Left lung (tissue), 10 donors: ENCODE results near the gene C2orf81. TPM values are rescaled to one million over a fixed set of nuclear protein-coding genes. Genes with fewer than 3 reads are reported as not detected.

ENCODE experiments used
- ATAC-seq: fragments of 200-7000 bp; cut with Tn5 transposase; one replicate; pipeline ENCODE4 v1.9.1; 2020; ENCODE audit warnings: moderate library complexity
- DNase-seq, 4 donors: peaks; one replicate each; pipeline ENCODE4 v3.0.0-alpha.2; 2013 to 2020
- H3K27ac ChIP-seq, 2 donors: fragments of 200-600 bp; sonication (generic) in 1 of 2; one replicate each; pipeline versions ENCODE4 v1.5.0 to v1.8.0; 2020 to 2021
- H3K27me3 ChIP-seq, 2 donors: fragments of 200-600 bp; sonication (generic) in 1 of 2; one replicate each; pipeline versions ENCODE4 v1.5.0 to v1.8.0; 2020 to 2021
- H3K36me3 ChIP-seq, 2 donors: fragments of 200-600 bp; sonication (generic) in 1 of 2; one replicate each; pipeline versions ENCODE4 v1.5.0 to v1.8.0; 2020 to 2021
- H3K4me1 ChIP-seq, 2 donors: fragments of 200-600 bp; one replicate each; pipeline ENCODE4 v1.8.0; 2021
- H3K4me3 ChIP-seq, 2 donors: fragments of 200-600 bp; sonication (generic) in 1 of 2; one replicate each; pipeline versions ENCODE4 v1.5.0 to v1.8.0; 2020 to 2021; ENCODE audit warnings: mild to moderate bottlenecking in 1 of 2
- H3K9me3 ChIP-seq, 2 donors: fragments of 200-600 bp; sonication (generic) in 1 of 2; one replicate each; pipeline versions ENCODE4 v1.5.0 to v1.8.0; 2020 to 2021
- CTCF ChIP-seq, 2 donors: fragments of 200-600 bp; sonication (generic) in 1 of 2; IDR thresholded peaks; one replicate each; pipeline versions ENCODE4 v1.5.0 to v1.8.0; 2021; ENCODE audit warnings: antibody characterized with exemption in 2 of 2
- intact Hi-C, 2 donors: fragments of 100-400 bp; cut with DNase I; formaldehyde crosslinking; loops; one replicate each; pipeline versions ENCODE4 v1.11.2 to v1.14.2; 2022
- polyA plus RNA-seq, 6 donors: library from polyadenylated mRNA; unstranded; fragments of 120-200 nt; gene quantifications; one replicate each; pipeline ENCODE4 v1.2.1, GENCODE V29; 2013; ENCODE audit not compliant: insufficient read length in 6 of 6
- total RNA-seq, 2 donors: library from RNA; stranded (reverse); fragmentation: NEBNext Ultra II Directional; extraction: Animal tissue kit (Norgen Biotek cat#: 25700); gene quantifications; one replicate each; pipeline ENCODE4 v1.2.1, GENCODE V29; 2021
- donor health status: DM: no; HTN: yes; CAD: no.
- donor health status: DM: no; HTN: no; CAD: no.

The C2orf81 gene
- total and polyA plus RNA-seq, 8 donors = 2.8 to 5.7 (median 5.0) TPM

GRCh38 chr2:74379851-74380789 is 41.3 kb downstream of the C2orf81 start, which contains the start of gene DCTN1:
TSS of gene DCTN1 (minus strand) at chr2:74380311. CDS start at chr2:74380037, 274 bp downstream.
- H3K9me3 ChIP-seq = no peaks in the 10 kb centered on the region
- H3K4me1 ChIP-seq = peaks cover 14 to 53% of the 10 kb centered on the region in 2 donors
- ATAC-seq (peak; percentile 80), DNase-seq (peak in 3 of 4 donors; percentile 52 to 67 (median 67))
- no peak for TF ChIP-seq CTCF (IDR thresholded peaks at IDR 0.05)
- peaks cover 0 to 30% of the 10 kb centered on the region in 2 donors for H3K36me3 ChIP-seq
- H3K27me3 ChIP-seq = no peaks in the 10 kb centered on the region
- intact Hi-C loops = no loop called here
- H3K4me3 ChIP-seq = peak within 1 kb of the TSS; percentile 12 to 26
- no peak within 1 kb of the TSS for H3K27ac ChIP-seq

DNA sequence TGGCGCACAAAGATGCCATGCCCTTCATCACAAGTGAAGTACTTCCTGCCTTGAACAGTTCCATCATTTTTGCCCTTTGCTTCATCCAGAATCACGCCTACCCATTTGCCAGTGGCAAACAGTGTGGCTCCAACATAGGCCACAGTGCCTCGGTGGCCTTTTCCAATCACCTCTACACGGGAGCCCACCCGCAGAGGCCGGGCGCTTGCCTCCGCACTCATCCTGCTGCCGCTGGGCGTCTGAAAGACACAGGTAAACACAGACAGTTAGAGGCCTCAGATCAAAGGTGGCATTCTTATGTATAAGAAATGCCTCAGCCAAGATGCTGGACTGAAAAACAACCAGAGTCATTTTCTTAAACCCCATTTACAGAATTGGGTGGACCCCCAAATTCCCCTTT is 43.4 kb downstream of the C2orf81 start:
- TF ChIP-seq CTCF (IDR thresholded peaks at IDR 0.05) = no peak
- Histone ChIP-seq H3K4me1 (peaks cover 14 to 36% of the 10 kb centered on the region in 2 donors), H3K36me3 (peaks cover 0 to 29% of the 10 kb centered on the region in 2 donors), H3K4me3 (no peak overlapping the region), H3K27ac (no peak overlapping the region), H3K9me3 (no peaks in the 10 kb centered on the region), H3K27me3 (no peaks in the 10 kb centered on the region)
- intact Hi-C loops = no loop called here
- no peak for ATAC-seq
- DNase-seq = no peak

DNA sequence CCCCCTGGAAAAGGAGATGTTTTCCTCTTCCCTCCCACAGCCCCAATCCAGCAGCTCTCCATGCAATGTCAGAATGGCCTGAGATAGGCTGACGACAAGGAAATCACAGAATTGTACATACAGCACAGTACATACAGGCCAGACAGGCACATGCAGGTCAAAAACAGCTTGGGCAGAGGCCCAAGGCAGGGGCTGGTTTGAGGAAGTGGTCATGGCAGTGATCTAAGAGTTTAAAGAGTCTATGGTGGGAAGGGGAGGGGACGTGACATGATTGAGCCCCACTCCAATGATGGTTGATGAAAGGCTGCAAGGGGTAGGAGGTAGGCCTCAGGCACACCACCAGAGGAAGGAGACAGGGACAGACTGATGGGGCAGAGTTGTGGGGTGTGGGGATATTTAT is 45.6 kb downstream of the C2orf81 start:
- peaks cover 0 to 42% of the 10 kb centered on the region in 2 donors for H3K36me3 ChIP-seq
- H3K9me3 ChIP-seq = no peaks in the 10 kb centered on the region
- no peak overlapping the region for H3K27ac ChIP-seq
- no peak overlapping the region for H3K4me3 ChIP-seq
- H3K4me1 ChIP-seq = peaks cover 8 to 22% of the 10 kb centered on the region in 2 donors
- ATAC-seq (no peak), DNase-seq (no peak)
- intact Hi-C loops = no loop called here
- TF ChIP-seq CTCF (IDR thresholded peaks at IDR 0.05) = no peak
- H3K27me3 ChIP-seq = no peaks in the 10 kb centered on the region

DNA sequence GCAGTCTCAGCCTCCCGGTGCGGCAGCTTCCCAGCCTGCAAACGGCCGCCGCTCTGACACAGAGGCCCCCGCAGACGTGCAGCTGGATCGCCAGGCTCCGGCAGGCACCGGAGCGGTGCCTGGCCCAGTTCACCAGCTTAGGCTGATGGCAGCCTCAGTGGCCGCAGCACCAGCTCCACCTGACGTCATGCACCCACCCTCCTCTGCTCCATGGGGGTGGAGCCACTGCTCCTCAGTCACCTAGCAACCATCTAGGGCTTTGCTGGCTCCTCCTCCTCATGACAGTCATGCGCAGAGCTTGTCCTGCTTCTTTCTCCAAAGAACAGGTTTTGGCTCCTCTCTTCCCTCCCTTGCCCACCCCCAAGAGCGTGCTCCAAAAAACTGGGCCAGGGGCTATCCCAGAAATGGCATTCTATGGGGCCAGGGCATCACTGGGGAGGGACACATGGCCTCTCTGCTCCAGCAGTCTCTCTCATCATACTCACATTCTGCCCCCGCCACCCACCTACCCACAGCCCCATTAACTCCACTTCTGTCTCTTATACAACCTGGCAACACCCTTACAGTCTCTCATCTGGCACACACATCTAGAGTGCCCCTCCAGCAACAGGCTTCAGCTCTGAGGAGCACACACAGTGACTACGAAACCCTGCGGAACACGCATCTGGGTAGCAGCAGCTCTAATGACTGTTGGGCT is 46.8 kb downstream of the C2orf81 start:
- intact Hi-C loops = no loop called here
- Histone ChIP-seq H3K27ac (no peak overlapping the region), H3K4me3 (no peak overlapping the region), H3K9me3 (no peaks in the 10 kb centered on the region), H3K27me3 (no peaks in the 10 kb centered on the region), H3K36me3 (peaks cover 0 to 54% of the 10 kb centered on the region in 2 donors), H3K4me1 (peaks cover 0 to 10% of the 10 kb centered on the region in 2 donors)
- ATAC-seq (peak; percentile 86), DNase-seq (peak in 3 of 4 donors; percentile 20 to 77 (median 49))
- TF ChIP-seq CTCF (IDR thresholded peaks at IDR 0.05) = no peak

GRCh38 chr2:74373985-74374384 is 47.4 kb downstream of the C2orf81 start:
- DNase-seq = no peak
- no peak for TF ChIP-seq CTCF (IDR thresholded peaks at IDR 0.05)
- peaks cover 0 to 3% of the 10 kb centered on the region in 2 donors for H3K4me1 ChIP-seq
- H3K27ac ChIP-seq = no peak overlapping the region
- no peaks in the 10 kb centered on the region for H3K9me3 ChIP-seq
- peak; percentile 3 for ATAC-seq
- peaks cover 0 to 60% of the 10 kb centered on the region in 2 donors for H3K36me3 ChIP-seq
- intact Hi-C loops = no loop called here
- no peaks in the 10 kb centered on the region for H3K27me3 ChIP-seq
- H3K4me3 ChIP-seq = no peak overlapping the region
